ENCODE data around the gene PPP1R3C. TPM values are rescaled to one million over a fixed set of nuclear protein-coding genes. Genes with fewer than 3 reads are reported as not detected.

Gene PPP1R3C
- total and polyA plus RNA-seq, 4 donors, result 69.2 to 288 (median 123) TPM

- Histone ChIP-seq H3K4me1 (ENCODE audit: control insufficient read depth in 1 of 2, insufficient read depth in 2 of 2, low read length in 2 of 2) (no peaks in the 10 kb centered on the region), H3K27ac (ENCODE audit: low read depth in 1 of 2, low read length in 2 of 2) (no peak overlapping the region), H3K4me3 (ENCODE audit: low read length in 2 of 2) (no peak overlapping the region), H3K9me3 (ENCODE audit: control insufficient read depth, low read length) (peaks cover 4% of the 10 kb centered on the region), H3K36me3 (ENCODE audit: control insufficient read depth in 1 of 2, insufficient read depth in 2 of 2, low read length in 1 of 2) (peaks cover 7 to 9% of the 10 kb centered on the region in 2 donors), H3K27me3 (ENCODE audit: control insufficient read depth in 1 of 2, insufficient read depth in 2 of 2, low read length in 1 of 2) (no peaks in the 10 kb centered on the region)
- DNase-seq, result no peak
- intact Hi-C loops (cut with DNase I), result no loop called here
- ATAC-seq (ENCODE audit: low FRiP score), result no peak
- WGBS, 2 donors, result 100% methylated on average over 1 of the region's 1 CpG
Observed at GRCh38 chr10:91622601-91623000, 10.3 kb downstream of the PPP1R3C start.

- Histone ChIP-seq H3K9me3 (ENCODE audit: control insufficient read depth, low read length) (peaks cover 4% of the 10 kb centered on the region), H3K4me1 (ENCODE audit: control insufficient read depth in 1 of 2, insufficient read depth in 2 of 2, low read length in 2 of 2) (no peaks in the 10 kb centered on the region), H3K36me3 (ENCODE audit: control insufficient read depth in 1 of 2, insufficient read depth in 2 of 2, low read length in 1 of 2) (peaks cover 7% of the 10 kb centered on the region in 2 donors), H3K27ac (ENCODE audit: low read depth in 1 of 2, low read length in 2 of 2) (peak overlapping the region in 1 of 2 donors; percentile 44), H3K27me3 (ENCODE audit: control insufficient read depth in 1 of 2, insufficient read depth in 2 of 2, low read length in 1 of 2) (no peaks in the 10 kb centered on the region), H3K4me3 (ENCODE audit: low read length in 2 of 2) (no peak overlapping the region)
- intact Hi-C loops (cut with DNase I), result no loop called here
- ATAC-seq (ENCODE audit: low FRiP score) (no peak), DNase-seq (no peak)
- 72 to 90% methylated on average over 1 of the region's 1 CpG for whole genome bisulfite sequencing, 2 donors
Observed at GRCh38 chr10:91621483-91622113, 11.3 kb downstream of the PPP1R3C start.

- DNase-seq (no peak), ATAC-seq (ENCODE audit: low FRiP score) (no peak)
- H3K36me3 ChIP-seq (ENCODE audit: control insufficient read depth in 1 of 2, insufficient read depth in 2 of 2, low read length in 1 of 2), result peaks cover 2% of the 10 kb centered on the region in 2 donors
- H3K9me3 ChIP-seq (ENCODE audit: control insufficient read depth, low read length), result peaks cover 4% of the 10 kb centered on the region
- H3K4me3 ChIP-seq (ENCODE audit: low read length in 2 of 2), result no peak overlapping the region
- peaks cover 0 to 3% of the 10 kb centered on the region in 2 donors for H3K4me1 ChIP-seq (ENCODE audit: control insufficient read depth in 1 of 2, insufficient read depth in 2 of 2, low read length in 2 of 2)
- intact Hi-C loops (cut with DNase I), result no loop called here
- 73 to 82% methylated on average over 7 of the region's 7 CpGs for WGBS, 2 donors
- H3K27ac ChIP-seq (ENCODE audit: low read depth in 1 of 2, low read length in 2 of 2), result no peak overlapping the region
- H3K27me3 ChIP-seq (ENCODE audit: control insufficient read depth in 1 of 2, insufficient read depth in 2 of 2, low read length in 1 of 2), result no peaks in the 10 kb centered on the region
Observed at GRCh38 chr10:91617072-91617609, 15.7 kb downstream of the PPP1R3C start.

GRCh38 chr10:91616137-91616536 lies 16.7 kb downstream of the PPP1R3C start:
- 45% methylated on average over 1 of the region's 1 CpG for WGBS, 2 donors
- intact Hi-C loops (cut with DNase I), result no loop called here
- no peak for ATAC-seq (ENCODE audit: low FRiP score)

GRCh38 chr10:91614225-91614624 lies 18.6 kb downstream of the PPP1R3C start:
- Histone ChIP-seq H3K4me3 (ENCODE audit: low read length in 2 of 2) (no peak overlapping the region), H3K4me1 (ENCODE audit: control insufficient read depth in 1 of 2, insufficient read depth in 2 of 2, low read length in 2 of 2) (peaks cover 0 to 3% of the 10 kb centered on the region in 2 donors), H3K27ac (ENCODE audit: low read depth in 1 of 2, low read length in 2 of 2) (peak overlapping the region; percentile 57 to 61), H3K36me3 (ENCODE audit: control insufficient read depth in 1 of 2, insufficient read depth in 2 of 2, low read length in 1 of 2) (no peaks in the 10 kb centered on the region), H3K27me3 (ENCODE audit: control insufficient read depth in 1 of 2, insufficient read depth in 2 of 2, low read length in 1 of 2) (no peaks in the 10 kb centered on the region), H3K9me3 (ENCODE audit: control insufficient read depth, low read length) (no peaks in the 10 kb centered on the region)
- WGBS, 2 donors, result 43 to 49% methylated on average over 2 of the region's 2 CpGs
- DNase-seq, result no peak
- ATAC-seq (ENCODE audit: low FRiP score), result no peak
- intact Hi-C loops (cut with DNase I), result loop anchor here in 1 of 2 donors (5.0 kb wide), 1 partner anchor 37 kb away; no protein-coding TSS in a partner anchor

More at GRCh38 chr10:91616137-91616536, 16.7 kb downstream of the PPP1R3C start:
- DNase-seq, result no peak
- H3K4me3 ChIP-seq (ENCODE audit: low read length in 2 of 2), result no peak overlapping the region
- H3K27ac ChIP-seq (ENCODE audit: low read depth in 1 of 2, low read length in 2 of 2), result no peak overlapping the region
- peaks cover 0 to 3% of the 10 kb centered on the region in 2 donors for H3K4me1 ChIP-seq (ENCODE audit: control insufficient read depth in 1 of 2, insufficient read depth in 2 of 2, low read length in 2 of 2)
- peaks cover 2% of the 10 kb centered on the region in 2 donors for H3K36me3 ChIP-seq (ENCODE audit: control insufficient read depth in 1 of 2, insufficient read depth in 2 of 2, low read length in 1 of 2)
- H3K27me3 ChIP-seq (ENCODE audit: control insufficient read depth in 1 of 2, insufficient read depth in 2 of 2, low read length in 1 of 2), result no peaks in the 10 kb centered on the region
- peaks cover 4% of the 10 kb centered on the region for H3K9me3 ChIP-seq (ENCODE audit: control insufficient read depth, low read length)

GRCh38 chr10:91613411-91614187 lies 19.3 kb downstream of the PPP1R3C start:
- Histone ChIP-seq H3K27ac (ENCODE audit: low read depth in 1 of 2, low read length in 2 of 2) (peak overlapping the region; percentile 57 to 61), H3K36me3 (ENCODE audit: control insufficient read depth in 1 of 2, insufficient read depth in 2 of 2, low read length in 1 of 2) (no peaks in the 10 kb centered on the region), H3K27me3 (ENCODE audit: control insufficient read depth in 1 of 2, insufficient read depth in 2 of 2, low read length in 1 of 2) (no peaks in the 10 kb centered on the region), H3K4me3 (ENCODE audit: low read length in 2 of 2) (no peak overlapping the region), H3K9me3 (ENCODE audit: control insufficient read depth, low read length) (no peaks in the 10 kb centered on the region), H3K4me1 (ENCODE audit: control insufficient read depth in 1 of 2, insufficient read depth in 2 of 2, low read length in 2 of 2) (peaks cover 0 to 3% of the 10 kb centered on the region in 2 donors)
- intact Hi-C loops (cut with DNase I), result loop anchor here in 1 of 2 donors (5.0 kb wide), 1 partner anchor 36 kb away; no protein-coding TSS in a partner anchor
- peak in 1 of 2 donors; percentile 79 for DNase-seq
- peak; percentile 43 for ATAC-seq (ENCODE audit: low FRiP score)
- WGBS, 2 donors, result 59 to 62% methylated on average over 4 of the region's 4 CpGs

GRCh38 chr10:91610919-91611318 lies 22.0 kb downstream of the PPP1R3C start:
- H3K27ac ChIP-seq (ENCODE audit: low read depth in 1 of 2, low read length in 2 of 2), result peak overlapping the region; percentile 18 to 55
- no peak for DNase-seq
- 13 to 25% methylated on average over 1 of the region's 1 CpG for WGBS, 2 donors
- ATAC-seq (ENCODE audit: low FRiP score), result no peak
- no peak overlapping the region for H3K4me3 ChIP-seq (ENCODE audit: low read length in 2 of 2)
- intact Hi-C loops (cut with DNase I), result loop anchor here in 1 of 2 donors (5.0 kb wide), 1 partner anchor 34 kb away; no protein-coding TSS in a partner anchor
- peaks cover 6 to 11% of the 10 kb centered on the region in 2 donors for H3K4me1 ChIP-seq (ENCODE audit: control insufficient read depth in 1 of 2, insufficient read depth in 2 of 2, low read length in 2 of 2)
- no peaks in the 10 kb centered on the region for H3K9me3 ChIP-seq (ENCODE audit: control insufficient read depth, low read length)
- H3K27me3 ChIP-seq (ENCODE audit: control insufficient read depth in 1 of 2, insufficient read depth in 2 of 2, low read length in 1 of 2), result no peaks in the 10 kb centered on the region
- no peaks in the 10 kb centered on the region for H3K36me3 ChIP-seq (ENCODE audit: control insufficient read depth in 1 of 2, insufficient read depth in 2 of 2, low read length in 1 of 2)

GRCh38 chr10:91610444-91610843 lies 22.4 kb downstream of the PPP1R3C start:
- Histone ChIP-seq H3K27ac (ENCODE audit: low read depth in 1 of 2, low read length in 2 of 2) (peak overlapping the region in 1 of 2 donors; percentile 33), H3K9me3 (ENCODE audit: control insufficient read depth, low read length) (no peaks in the 10 kb centered on the region), H3K27me3 (ENCODE audit: control insufficient read depth in 1 of 2, insufficient read depth in 2 of 2, low read length in 1 of 2) (no peaks in the 10 kb centered on the region), H3K4me1 (ENCODE audit: control insufficient read depth in 1 of 2, insufficient read depth in 2 of 2, low read length in 2 of 2) (peaks cover 6 to 11% of the 10 kb centered on the region in 2 donors), H3K36me3 (ENCODE audit: control insufficient read depth in 1 of 2, insufficient read depth in 2 of 2, low read length in 1 of 2) (no peaks in the 10 kb centered on the region), H3K4me3 (ENCODE audit: low read length in 2 of 2) (no peak overlapping the region)
- ATAC-seq (ENCODE audit: low FRiP score) (no peak), DNase-seq (no peak)
- intact Hi-C loops (cut with DNase I), result loop anchor here in 1 of 2 donors (5.0 kb wide), 1 partner anchor 33 kb away; no protein-coding TSS in a partner anchor
- 67 to 68% methylated on average over 4 of the region's 4 CpGs for WGBS, 2 donors
